HG03097 (cell line): ENCODE data around the gene KLHL21.
A peak's percentile ranks its signal among the peaks of the same experiment; 100 is the strongest.

ENCODE experiments used
- ATAC-seq: cut with Tn5 transposase; IDR thresholded peaks from one replicate; pipeline ENCODE4 v1.9.1; 2021; ENCODE audit not compliant: unreplicated experiment, low FRiP score

KLHL21 gene

DNA sequence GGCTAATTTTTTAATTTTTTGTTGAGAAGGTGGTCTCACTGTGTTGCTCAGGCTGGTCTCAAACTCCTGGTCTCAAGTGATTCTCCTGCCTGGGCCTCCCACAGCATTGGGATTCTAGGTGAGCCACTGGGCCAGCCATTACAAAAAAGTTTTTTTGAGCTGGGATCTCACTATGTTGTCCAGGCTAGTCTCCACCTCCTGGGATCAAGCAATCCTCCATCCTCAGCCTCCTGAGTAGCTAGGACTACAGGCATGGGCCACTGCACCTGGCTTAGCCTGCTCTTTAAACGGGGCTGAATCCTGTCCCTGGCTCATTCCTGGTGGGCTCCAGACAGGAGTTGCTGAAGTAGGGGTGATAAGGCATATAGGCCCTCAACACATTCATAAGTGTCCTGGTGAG, 45.1 kb downstream of the KLHL21 start:
- ATAC-seq: no peak

DNA sequence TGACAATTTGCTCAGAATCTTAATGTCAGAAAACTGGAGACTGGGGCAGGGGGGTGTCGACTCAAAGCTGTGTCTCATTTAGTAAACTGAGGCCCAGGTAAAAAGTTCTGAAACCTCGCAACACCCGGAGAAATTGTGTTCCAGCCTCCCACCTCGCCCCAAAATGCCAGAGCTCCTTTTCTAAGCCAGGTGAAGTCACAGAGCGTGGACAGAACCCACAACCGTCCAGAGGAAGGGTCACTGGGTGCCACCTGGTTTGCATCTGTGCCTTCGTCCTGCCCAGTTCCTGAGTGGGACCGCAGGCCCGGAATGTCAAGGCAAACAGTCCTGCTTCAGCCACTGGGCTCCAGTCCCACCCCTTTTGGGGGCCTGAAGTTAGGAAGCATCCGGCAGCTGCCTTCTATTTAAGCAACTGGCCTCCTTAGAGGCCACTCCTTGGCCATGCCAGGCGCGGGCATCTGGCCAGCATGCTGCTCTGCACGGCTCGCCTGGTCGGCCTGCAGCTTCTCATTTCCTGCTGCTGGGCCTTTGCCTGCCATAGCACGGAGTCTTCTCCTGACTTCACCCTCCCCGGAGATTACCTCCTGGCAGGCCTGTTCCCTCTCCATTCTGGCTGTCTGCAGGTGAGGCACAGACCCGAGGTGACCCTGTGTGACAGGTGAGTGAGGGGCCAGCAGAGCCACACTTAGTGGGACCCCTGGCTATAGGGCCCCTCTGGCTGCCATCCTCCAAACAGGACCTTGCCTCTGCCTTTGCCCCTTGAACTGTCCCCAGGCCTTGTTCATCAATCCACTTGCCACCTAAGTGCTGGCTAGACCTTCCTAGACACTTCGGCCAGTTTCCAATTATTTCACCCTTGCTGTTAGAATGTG, 47.5 kb downstream of the KLHL21 start, which contains the start of gene TAS1R1:
Gene TAS1R1, plus strand, starts transcription at position 401 of the 872 bp plus-strand sequence. Its CDS starts 67 bp downstream, at position 468.
- ATAC-seq: no peak

DNA sequence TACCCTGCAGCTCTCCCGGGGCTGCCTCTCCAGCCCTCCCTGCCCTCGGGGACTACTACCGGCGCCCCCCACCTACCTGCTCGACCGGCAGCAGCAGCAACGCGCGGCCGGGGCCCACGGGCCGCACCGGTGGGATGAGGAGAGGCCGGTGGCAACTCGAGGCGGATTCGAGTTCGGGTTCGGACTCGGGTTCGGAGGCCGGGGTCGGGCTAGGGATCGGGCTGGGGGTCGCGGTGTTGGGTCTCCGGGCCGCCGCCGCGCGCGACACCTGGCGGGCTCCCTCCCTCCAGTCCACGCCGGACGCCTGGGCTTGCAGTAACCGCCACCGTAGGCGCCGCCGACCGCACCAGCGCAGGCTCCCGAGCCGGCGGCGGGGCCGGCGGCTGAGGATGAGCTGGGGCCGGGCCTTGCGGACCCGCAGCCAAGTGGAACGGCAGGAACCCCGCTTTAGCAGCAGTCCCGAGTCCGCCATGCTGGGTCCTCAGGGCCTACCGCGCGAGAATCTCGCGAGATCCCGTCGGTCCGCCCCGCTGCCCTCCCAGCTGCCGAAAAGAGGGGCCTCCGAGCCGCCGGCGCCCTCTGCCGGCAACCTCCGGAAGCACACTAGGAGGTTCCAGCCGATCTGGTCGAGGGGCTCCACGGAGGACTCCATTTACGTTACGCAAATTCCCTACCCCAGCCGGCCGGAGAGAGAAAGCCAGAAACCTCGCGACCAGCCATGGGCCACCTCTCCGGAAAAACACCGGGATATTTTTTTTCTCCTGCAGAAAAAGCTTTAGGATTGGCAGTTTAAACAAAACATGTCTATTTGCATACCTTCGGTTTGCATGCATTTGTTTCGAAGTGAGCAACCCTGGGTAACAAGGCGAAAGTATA, 48.4 kb downstream of the KLHL21 start, which contains the start of gene NOL9:
Gene NOL9, minus strand, starts transcription at position 483 of the 876 bp plus-strand sequence. Its CDS starts 11 bp downstream, at position 472.
- peak; percentile 95 for ATAC-seq

DNA sequence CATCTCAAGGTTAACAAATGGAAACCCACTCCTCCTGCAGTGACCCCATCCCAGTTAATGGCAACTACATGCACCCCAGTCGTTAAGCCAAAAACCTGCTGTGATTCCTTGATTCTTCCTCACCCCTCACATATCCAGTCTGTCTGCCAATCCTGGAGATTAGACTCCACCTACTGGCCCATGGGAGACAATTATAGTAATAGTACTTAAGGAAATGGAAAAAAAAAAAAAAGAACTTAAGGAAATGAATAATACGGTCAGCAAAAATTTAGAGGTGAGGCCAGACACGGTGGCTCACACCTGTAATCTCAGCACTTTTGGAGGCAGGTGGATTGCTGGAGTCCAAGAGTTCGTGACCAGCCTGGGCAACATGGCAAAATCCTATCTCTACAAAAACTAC, 55.4 kb downstream of the KLHL21 start:
- ATAC-seq: no peak

DNA sequence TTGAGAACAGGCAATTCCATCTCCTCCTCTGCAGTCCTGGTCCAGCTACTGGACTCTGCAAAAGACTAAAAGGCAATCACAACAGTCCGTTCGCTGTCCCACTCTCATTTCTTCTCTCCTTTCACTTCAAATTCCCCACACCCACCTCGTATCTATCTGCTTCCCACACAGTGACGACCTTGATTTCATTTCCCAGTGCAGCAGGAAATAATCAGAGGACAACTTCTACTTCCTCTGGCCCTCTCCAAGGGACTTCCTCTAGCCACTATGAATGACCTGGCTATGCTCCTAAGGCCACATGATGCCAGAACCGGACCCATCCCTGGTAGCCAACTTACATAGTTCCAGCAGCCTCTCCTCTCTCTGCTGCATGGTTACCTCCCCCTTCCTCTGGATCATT, 56.3 kb downstream of the KLHL21 start:
- ATAC-seq: no peak

DNA sequence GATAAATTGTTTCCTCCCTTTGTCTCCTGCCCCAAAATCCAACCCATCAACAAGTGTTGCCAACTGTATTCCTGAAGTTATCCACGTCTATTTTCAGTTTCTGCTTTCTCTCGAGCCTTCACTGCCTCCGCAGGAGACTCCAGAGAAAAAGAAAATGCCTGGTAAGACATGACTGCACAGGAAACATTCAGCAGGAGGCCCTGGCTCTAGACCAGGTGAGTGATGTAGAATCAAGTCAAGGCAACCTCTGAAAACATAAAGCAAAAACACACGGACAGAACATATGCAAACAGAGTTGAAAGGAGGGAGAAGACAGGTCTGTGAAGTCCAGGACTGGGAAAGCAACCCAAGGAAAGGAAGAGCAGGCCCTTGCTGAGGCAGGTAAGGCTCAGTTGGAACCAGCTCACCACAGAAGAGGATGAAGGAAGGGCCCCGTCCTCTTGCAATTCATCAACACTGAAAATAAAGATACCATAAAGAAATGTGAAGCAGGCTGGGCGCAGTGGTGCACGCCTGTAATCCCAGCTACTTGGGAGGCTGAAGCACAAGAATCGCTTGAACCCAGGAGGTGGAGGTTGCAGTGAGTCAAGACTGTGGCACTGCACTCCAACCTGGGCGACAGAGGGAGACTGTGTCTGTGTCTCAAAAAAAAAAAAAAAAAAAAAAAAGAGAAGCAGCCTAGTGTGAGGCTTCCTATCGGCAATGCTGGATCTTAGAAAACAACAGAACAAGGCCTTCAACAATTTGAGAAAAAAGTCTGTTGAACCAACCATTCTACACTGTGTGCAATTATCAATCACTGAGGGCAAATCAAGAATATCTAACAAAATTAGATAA, 57.2 kb downstream of the KLHL21 start:
- no peak for ATAC-seq

DNA sequence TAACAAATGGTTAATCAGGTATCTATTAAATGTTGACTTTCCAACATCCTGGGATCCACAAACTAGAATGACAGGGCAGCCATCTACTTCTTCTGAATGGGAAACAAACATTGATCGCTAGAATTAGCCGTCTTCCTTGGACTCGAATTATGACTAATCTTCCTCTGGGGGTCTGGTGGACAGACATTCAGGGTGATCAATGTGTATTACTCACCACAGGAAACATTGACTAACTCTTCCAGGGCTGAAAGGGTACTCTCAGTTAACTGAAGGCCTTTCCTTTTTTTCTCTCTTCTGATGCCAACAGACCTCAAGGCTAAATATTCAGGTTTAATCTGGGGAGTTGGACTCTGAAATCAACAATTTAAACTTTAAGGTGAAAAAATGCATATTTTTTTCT, 57.8 kb downstream of the KLHL21 start:
- no peak for ATAC-seq
